CD4-positive, alpha-beta T cell treated with Interleukin-12 subunit alpha and Interleukin-12 subunit beta, for 1 hour (primary cell): ENCODE data around the gene C9orf85.
"Not testable (repeated sequence)": the region's sequence is repeated elsewhere in the genome, so short reads cannot be mapped to it uniquely, and the experiment has no call there.

Experiments
- DNase-seq: peaks from one replicate; pipeline ENCODE4 v3.0.0-alpha.2; 2020

Gene C9orf85

GRCh38 chr9:71911061-71911907, at the start of gene C9orf85, which contains the start of gene ABHD17B:
TSS of gene C9orf85 (plus strand) at chr9:71911639. CDS start at chr9:71911735, 96 bp downstream.
TSS of gene ABHD17B (minus strand) at chr9:71911193. CDS start at chr9:71875080, 36,113 bp downstream.
- DNase-seq = peak; percentile 98

GRCh38 chr9:71863631-71864030, 47.8 kb upstream of the C9orf85 start:
- no peak for DNase-seq

GRCh38 chr9:71875345-71875744, 36.1 kb upstream of the C9orf85 start:
- DNase-seq = no peak

- DNase-seq = no peak
Observed at GRCh38 chr9:71876106-71876505, 35.3 kb upstream of the C9orf85 start.

GRCh38 chr9:71876829-71877228, 34.6 kb upstream of the C9orf85 start:
- no peak for DNase-seq

GRCh38 chr9:71878327-71879274, 32.8 kb upstream of the C9orf85 start:
- DNase-seq = no peak

- no peak for DNase-seq
Observed at GRCh38 chr9:71879644-71880174, 31.7 kb upstream of the C9orf85 start.

GRCh38 chr9:71884005-71884404, 27.4 kb upstream of the C9orf85 start:
- no peak for DNase-seq

GRCh38 chr9:71885467-71885866, 26.0 kb upstream of the C9orf85 start:
- DNase-seq = no peak

GRCh38 chr9:71886015-71886414, 25.4 kb upstream of the C9orf85 start:
- DNase-seq = no peak

- DNase-seq = no peak
Observed at GRCh38 chr9:71886541-71886940, 24.9 kb upstream of the C9orf85 start.

- DNase-seq = no peak
Observed at GRCh38 chr9:71887362-71887761, 24.1 kb upstream of the C9orf85 start.

- no peak for DNase-seq
Observed at GRCh38 chr9:71890042-71890679, 21.3 kb upstream of the C9orf85 start.

GRCh38 chr9:71891557-71892189, 19.8 kb upstream of the C9orf85 start:
- DNase-seq = no peak

GRCh38 chr9:71895117-71895516, 16.3 kb upstream of the C9orf85 start:
- no peak for DNase-seq

GRCh38 chr9:71895955-71896354, 15.5 kb upstream of the C9orf85 start:
- DNase-seq = no peak

GRCh38 chr9:71896761-71897160, 14.7 kb upstream of the C9orf85 start:
- DNase-seq = no peak

GRCh38 chr9:71897577-71897976, 13.9 kb upstream of the C9orf85 start:
- DNase-seq = peak; percentile 48

- not testable (repeated sequence) for DNase-seq
Observed at GRCh38 chr9:71898756-71899155, 12.7 kb upstream of the C9orf85 start.

GRCh38 chr9:71901695-71902597, 9.5 kb upstream of the C9orf85 start:
- DNase-seq = no peak

GRCh38 chr9:71904076-71904475, 7.4 kb upstream of the C9orf85 start:
- DNase-seq = no peak
